ENCODE results near the gene SPRED1.
"Not testable (repeated sequence)": the region's sequence is repeated elsewhere in the genome, so short reads cannot be mapped to it uniquely, and the experiment has no call there.

The SPRED1 gene

DNA sequence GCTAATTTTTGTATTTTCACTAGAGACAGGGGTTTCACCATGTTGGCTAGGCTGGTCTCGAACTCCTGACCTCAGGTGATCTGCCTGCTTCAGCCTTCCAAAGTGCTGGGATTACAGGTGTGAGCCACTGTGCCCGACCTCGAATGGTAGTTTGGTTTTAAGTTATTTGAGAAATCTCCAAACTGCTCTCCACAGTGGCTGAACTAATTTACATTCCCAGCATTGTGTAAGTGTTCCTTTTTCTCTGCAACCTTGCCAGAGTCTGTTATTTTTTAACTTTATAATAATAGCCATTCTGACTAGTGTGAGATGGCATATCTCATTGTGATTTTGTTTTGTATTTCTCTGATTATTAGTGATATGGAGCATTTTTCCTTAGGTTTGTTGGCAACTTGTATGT is 19.8 kb downstream of the SPRED1 start:
- not testable (repeated sequence) for H3K27me3 Mint-ChIP-seq; H3K4me1 Mint-ChIP-seq (ENCODE audit: low read depth in 2 of 2); H3K4me3 Mint-ChIP-seq; ATAC-seq (replicated peaks); H3K36me3 Mint-ChIP-seq (ENCODE audit: insufficient read depth); H3K27ac Mint-ChIP-seq; H3K9me3 Mint-ChIP-seq; DNase-seq

GRCh38 chr15:38274135-38274534 is 21.5 kb downstream of the SPRED1 start:
- peaks cover 3% of the 10 kb centered on the region for H3K36me3 Mint-ChIP-seq (ENCODE audit: insufficient read depth)
- no peaks in the 10 kb centered on the region for H3K27me3 Mint-ChIP-seq
- ATAC-seq (replicated peaks), result no peak
- DNase-seq, result no peak
- H3K9me3 Mint-ChIP-seq, result no peaks in the 10 kb centered on the region
- H3K27ac Mint-ChIP-seq, result no peak overlapping the region
- H3K4me1 Mint-ChIP-seq (ENCODE audit: low read depth in 2 of 2), result peaks cover 0 to 5% of the 10 kb centered on the region in 2 donors
- H3K4me3 Mint-ChIP-seq, result no peak overlapping the region

DNA sequence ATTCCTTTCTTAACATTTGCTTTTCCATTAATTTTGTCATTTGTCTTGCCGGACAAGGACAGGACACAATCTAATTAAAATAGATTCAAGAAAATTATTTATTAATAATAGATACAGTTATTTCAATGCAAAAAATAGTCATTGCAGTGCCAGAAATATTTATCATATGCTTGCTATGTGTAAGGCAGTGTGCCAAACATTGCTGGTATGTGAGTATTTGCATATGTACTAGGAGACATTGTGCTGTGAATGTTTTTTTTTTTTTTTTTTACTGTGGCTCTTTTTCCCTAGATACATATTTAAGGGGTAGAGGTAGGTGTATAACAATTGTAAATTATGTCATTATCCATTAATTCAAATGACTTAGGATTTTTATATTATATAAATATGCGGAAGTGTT is 23.3 kb downstream of the SPRED1 start:
- ATAC-seq (replicated peaks) (no peak), DNase-seq (no peak)
- no peaks in the 10 kb centered on the region for H3K9me3 Mint-ChIP-seq

DNA sequence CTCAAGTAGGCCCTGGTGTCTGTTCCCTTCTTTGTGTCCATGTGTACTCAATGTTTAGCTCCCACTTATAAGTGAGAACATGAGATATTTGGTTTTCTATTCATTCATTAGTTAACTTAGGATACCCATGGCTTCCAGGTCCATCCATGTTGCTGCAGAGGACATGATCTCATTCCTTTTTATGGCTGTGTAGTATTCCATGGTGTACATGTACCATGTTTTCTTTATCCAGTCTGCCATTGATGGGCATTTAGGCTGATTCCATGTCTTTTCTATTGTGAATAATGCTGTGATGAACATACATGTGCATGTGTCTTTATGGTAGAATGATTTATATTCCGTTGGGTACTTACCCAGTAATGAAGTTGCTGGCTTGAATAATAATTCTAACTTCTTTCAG is 24.6 kb downstream of the SPRED1 start:
- H3K4me3 Mint-ChIP-seq; H3K27ac Mint-ChIP-seq; H3K36me3 Mint-ChIP-seq (ENCODE audit: insufficient read depth): not testable (repeated sequence)

More for the DNA sequence above, 23.3 kb downstream of the SPRED1 start:
- H3K4me3 Mint-ChIP-seq, result no peak overlapping the region
- H3K27me3 Mint-ChIP-seq, result peaks cover 0 to 3% of the 10 kb centered on the region in 2 donors
- H3K36me3 Mint-ChIP-seq (ENCODE audit: insufficient read depth), result no peaks in the 10 kb centered on the region
- H3K4me1 Mint-ChIP-seq (ENCODE audit: low read depth in 2 of 2), result peaks cover 0 to 5% of the 10 kb centered on the region in 2 donors
- no peak overlapping the region for H3K27ac Mint-ChIP-seq

DNA sequence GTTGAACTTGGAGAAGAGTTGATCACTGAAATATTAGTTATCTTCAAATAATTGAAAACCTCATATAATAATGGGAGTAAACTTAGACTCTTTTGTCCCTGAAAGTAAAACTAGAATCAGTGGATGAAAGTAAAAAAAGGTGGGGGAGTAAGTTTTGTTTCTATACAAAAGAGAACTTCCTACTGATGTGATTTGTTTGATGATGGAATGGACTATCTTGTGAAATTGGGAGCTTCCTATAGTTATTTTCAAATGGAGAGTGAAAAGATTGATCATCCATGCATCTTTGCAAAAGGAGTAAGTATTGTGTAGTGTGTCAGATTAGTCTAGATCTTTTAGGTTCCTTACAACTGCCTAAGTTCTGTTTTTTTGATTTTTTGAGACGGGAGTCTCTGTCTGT is 28.4 kb downstream of the SPRED1 start:
- DNase-seq, result no peak
- Mint-ChIP-seq H3K27me3 (peaks cover 4 to 14% of the 10 kb centered on the region in 2 donors), H3K36me3 (ENCODE audit: insufficient read depth) (no peaks in the 10 kb centered on the region), H3K27ac (no peak overlapping the region), H3K4me3 (no peak overlapping the region), H3K9me3 (no peaks in the 10 kb centered on the region), H3K4me1 (ENCODE audit: low read depth in 2 of 2) (no peaks in the 10 kb centered on the region)
- ATAC-seq (replicated peaks), result no peak

More for the DNA sequence above, 24.6 kb downstream of the SPRED1 start:
- not testable (repeated sequence) for H3K9me3 Mint-ChIP-seq; H3K4me1 Mint-ChIP-seq (ENCODE audit: low read depth in 2 of 2); DNase-seq; ATAC-seq (replicated peaks); H3K27me3 Mint-ChIP-seq

DNA sequence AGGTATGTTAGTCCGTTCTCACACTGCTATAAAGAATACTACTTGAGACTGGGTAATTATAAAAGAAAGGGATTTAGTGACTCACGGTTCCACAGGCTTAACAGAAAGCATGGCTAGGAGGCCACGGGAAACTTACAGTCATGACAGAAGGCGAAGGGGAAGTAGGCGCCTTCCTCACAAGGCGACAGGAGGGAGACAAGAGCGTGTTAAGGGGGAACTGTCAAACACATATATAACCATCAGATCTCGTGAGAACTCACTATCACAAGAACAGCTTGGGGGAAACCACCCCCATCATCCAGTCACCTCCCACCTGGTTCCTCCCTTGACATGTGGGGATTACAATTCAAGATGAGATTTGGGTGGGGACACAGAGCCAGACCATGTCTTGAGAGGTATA is 30.4 kb downstream of the SPRED1 start:
- Mint-ChIP-seq H3K9me3 (no peaks in the 10 kb centered on the region), H3K4me3 (no peak overlapping the region), H3K27me3 (peaks cover 4 to 21% of the 10 kb centered on the region in 2 donors), H3K4me1 (ENCODE audit: low read depth in 2 of 2) (no peaks in the 10 kb centered on the region), H3K27ac (no peak overlapping the region), H3K36me3 (ENCODE audit: insufficient read depth) (no peaks in the 10 kb centered on the region)
- ATAC-seq (replicated peaks) (no peak), DNase-seq (no peak)

GRCh38 chr15:38285456-38285855 is 32.8 kb downstream of the SPRED1 start:
- Mint-ChIP-seq H3K4me1 (ENCODE audit: low read depth in 2 of 2) (peaks cover 0 to 2% of the 10 kb centered on the region in 2 donors), H3K27ac (no peak overlapping the region)
- ATAC-seq (replicated peaks), result no peak

DNA sequence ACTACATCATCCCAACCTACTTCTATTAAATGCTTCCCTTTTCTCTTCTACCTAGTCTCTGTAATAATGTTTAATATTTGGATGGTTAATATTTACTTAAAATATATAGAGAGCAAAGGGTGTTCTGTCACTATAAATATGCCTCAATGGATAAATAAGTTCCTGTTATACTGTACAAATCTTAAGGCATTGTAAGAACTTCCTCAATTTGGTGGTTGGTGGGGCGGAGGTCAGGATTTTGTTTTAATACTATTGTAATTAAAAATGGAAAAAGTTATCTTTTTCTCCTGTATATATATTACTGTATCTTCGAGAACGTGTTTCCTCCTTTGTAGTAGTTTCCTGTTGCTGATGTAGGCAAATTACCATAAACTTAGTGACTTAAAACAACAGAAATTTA is 41.5 kb downstream of the SPRED1 start:
- no peaks in the 10 kb centered on the region for H3K36me3 Mint-ChIP-seq (ENCODE audit: insufficient read depth)

More at GRCh38 chr15:38285456-38285855, 32.8 kb downstream of the SPRED1 start:
- no peaks in the 10 kb centered on the region for H3K9me3 Mint-ChIP-seq
- DNase-seq, result no peak
- peaks cover 4 to 23% of the 10 kb centered on the region in 2 donors for H3K27me3 Mint-ChIP-seq
- H3K36me3 Mint-ChIP-seq (ENCODE audit: insufficient read depth), result no peaks in the 10 kb centered on the region
- no peak overlapping the region for H3K4me3 Mint-ChIP-seq

DNA sequence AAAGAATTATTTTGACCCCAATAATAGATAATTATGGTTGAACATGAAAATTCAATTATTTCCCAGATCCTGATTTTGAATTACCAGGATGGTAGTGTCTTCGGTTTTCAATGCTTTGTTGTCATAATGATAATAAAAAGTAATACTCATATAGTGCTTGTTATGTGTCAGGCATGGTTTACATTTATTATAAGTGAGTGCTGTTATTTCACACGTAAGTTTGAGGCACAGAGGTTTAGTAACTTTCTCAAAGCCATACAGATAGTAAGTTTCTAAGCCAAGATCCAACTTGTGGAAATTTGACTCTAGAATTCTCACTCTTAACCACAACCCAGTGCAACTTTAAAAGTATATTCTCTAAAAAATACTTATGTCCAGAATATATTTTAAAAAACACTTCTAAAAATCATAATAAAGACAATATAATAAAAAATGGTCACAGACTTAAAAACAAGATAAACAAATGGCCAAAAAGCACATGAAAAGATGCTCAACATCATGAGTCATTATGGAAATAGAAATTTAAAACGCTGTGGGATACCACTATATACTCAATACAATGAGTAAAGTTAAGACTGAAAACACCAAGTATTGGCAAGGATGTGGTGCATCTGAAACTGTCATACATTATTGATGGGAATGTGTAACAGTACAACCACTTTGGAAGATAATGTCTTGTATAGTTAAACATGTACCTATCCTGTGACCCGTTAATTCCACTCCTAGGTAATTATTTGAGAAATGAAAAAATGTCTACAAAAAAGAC is 45.2 kb downstream of the SPRED1 start:
- H3K4me3 Mint-ChIP-seq, result no peak overlapping the region
- H3K27ac Mint-ChIP-seq, result no peak overlapping the region
- no peaks in the 10 kb centered on the region for H3K9me3 Mint-ChIP-seq
- no peaks in the 10 kb centered on the region for H3K36me3 Mint-ChIP-seq (ENCODE audit: insufficient read depth)
- no peak for ATAC-seq (replicated peaks)
- peaks cover 5 to 11% of the 10 kb centered on the region in 2 donors for H3K4me1 Mint-ChIP-seq (ENCODE audit: low read depth in 2 of 2)
- DNase-seq, result no peak
- H3K27me3 Mint-ChIP-seq, result peaks cover 0 to 7% of the 10 kb centered on the region in 2 donors

More for the DNA sequence above, 41.5 kb downstream of the SPRED1 start:
- Mint-ChIP-seq H3K4me1 (ENCODE audit: low read depth in 2 of 2) (peaks cover 0 to 2% of the 10 kb centered on the region in 2 donors), H3K27ac (no peak overlapping the region), H3K27me3 (no peaks in the 10 kb centered on the region), H3K9me3 (no peaks in the 10 kb centered on the region), H3K4me3 (no peak overlapping the region)
- ATAC-seq (replicated peaks) (no peak), DNase-seq (no peak)

GRCh38 chr15:38299216-38299615 is 46.6 kb downstream of the SPRED1 start:
- Mint-ChIP-seq H3K27me3 (peaks cover 0 to 8% of the 10 kb centered on the region in 2 donors), H3K27ac (no peak overlapping the region), H3K4me3 (no peak overlapping the region), H3K36me3 (ENCODE audit: insufficient read depth) (no peaks in the 10 kb centered on the region), H3K4me1 (ENCODE audit: low read depth in 2 of 2) (peaks cover 6 to 16% of the 10 kb centered on the region in 2 donors), H3K9me3 (no peaks in the 10 kb centered on the region)
- DNase-seq, result no peak
- no peak for ATAC-seq (replicated peaks)

- no peak for ATAC-seq (replicated peaks)
- no peak for DNase-seq
- H3K9me3 Mint-ChIP-seq, result no peaks in the 10 kb centered on the region
- H3K27me3 Mint-ChIP-seq, result peaks cover 0 to 8% of the 10 kb centered on the region in 2 donors
- no peak overlapping the region for H3K4me3 Mint-ChIP-seq
- H3K27ac Mint-ChIP-seq, result peak overlapping the region in 1 of 2 donors; percentile 10
- H3K36me3 Mint-ChIP-seq (ENCODE audit: insufficient read depth), result no peaks in the 10 kb centered on the region
- H3K4me1 Mint-ChIP-seq (ENCODE audit: low read depth in 2 of 2), result peaks cover 6 to 16% of the 10 kb centered on the region in 2 donors
These were observed 47.8 kb downstream of the SPRED1 start for GRCh38 chr15:38300395-38300794.

- Mint-ChIP-seq H3K27me3 (peaks cover 0 to 8% of the 10 kb centered on the region in 2 donors), H3K9me3 (no peaks in the 10 kb centered on the region), H3K4me3 (peak overlapping the region in 1 of 2 donors; percentile 9), H3K36me3 (ENCODE audit: insufficient read depth) (no peaks in the 10 kb centered on the region), H3K27ac (no peak overlapping the region), H3K4me1 (ENCODE audit: low read depth in 2 of 2) (peaks cover 26 to 45% of the 10 kb centered on the region in 2 donors)
- ATAC-seq (replicated peaks), result no peak
- DNase-seq, result no peak
These were observed 51.8 kb downstream of the SPRED1 start for GRCh38 chr15:38304481-38304880.

DNA sequence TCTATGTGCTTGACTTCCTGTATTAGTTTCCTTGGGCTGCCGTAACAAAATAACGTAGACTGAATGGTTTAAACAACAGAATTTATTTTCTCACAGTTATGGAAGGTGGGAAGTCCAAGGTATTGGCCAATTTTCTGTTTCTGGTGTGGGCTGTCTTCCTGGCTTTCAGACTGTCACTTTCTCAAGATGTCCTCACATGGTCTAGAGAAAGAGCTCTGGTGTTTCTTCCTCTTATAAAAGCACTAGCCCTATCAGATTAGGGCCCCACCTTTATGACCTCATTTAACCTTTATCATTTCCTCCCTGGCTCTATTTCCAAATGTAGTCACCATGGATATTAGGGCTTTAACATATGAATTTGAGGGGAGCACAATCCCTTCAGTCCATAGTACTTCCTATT is 54.6 kb downstream of the SPRED1 start:
- no peaks in the 10 kb centered on the region for H3K36me3 Mint-ChIP-seq (ENCODE audit: insufficient read depth)
- no peaks in the 10 kb centered on the region for H3K9me3 Mint-ChIP-seq
- peaks cover 0 to 7% of the 10 kb centered on the region in 2 donors for H3K27me3 Mint-ChIP-seq
- no peak for ATAC-seq (replicated peaks)
- DNase-seq, result no peak
- peak overlapping the region in 1 of 2 donors; percentile 23 for H3K27ac Mint-ChIP-seq
- H3K4me1 Mint-ChIP-seq (ENCODE audit: low read depth in 2 of 2), result peaks cover 26 to 44% of the 10 kb centered on the region in 2 donors
- peak overlapping the region in 1 of 2 donors; percentile 18 for H3K4me3 Mint-ChIP-seq
